Measurements from ENCODE around the gene PUSL1. TPM values are rescaled to one million over a fixed set of nuclear protein-coding genes. Genes with fewer than 3 reads are reported as not detected.

Gene PUSL1
- total and polyA plus RNA-seq, 2 of the 13 experiments (the other 11 are each of a cell fraction or from before 2014, with no cell fraction given) = 8.3 to 22.2 TPM

DNA sequence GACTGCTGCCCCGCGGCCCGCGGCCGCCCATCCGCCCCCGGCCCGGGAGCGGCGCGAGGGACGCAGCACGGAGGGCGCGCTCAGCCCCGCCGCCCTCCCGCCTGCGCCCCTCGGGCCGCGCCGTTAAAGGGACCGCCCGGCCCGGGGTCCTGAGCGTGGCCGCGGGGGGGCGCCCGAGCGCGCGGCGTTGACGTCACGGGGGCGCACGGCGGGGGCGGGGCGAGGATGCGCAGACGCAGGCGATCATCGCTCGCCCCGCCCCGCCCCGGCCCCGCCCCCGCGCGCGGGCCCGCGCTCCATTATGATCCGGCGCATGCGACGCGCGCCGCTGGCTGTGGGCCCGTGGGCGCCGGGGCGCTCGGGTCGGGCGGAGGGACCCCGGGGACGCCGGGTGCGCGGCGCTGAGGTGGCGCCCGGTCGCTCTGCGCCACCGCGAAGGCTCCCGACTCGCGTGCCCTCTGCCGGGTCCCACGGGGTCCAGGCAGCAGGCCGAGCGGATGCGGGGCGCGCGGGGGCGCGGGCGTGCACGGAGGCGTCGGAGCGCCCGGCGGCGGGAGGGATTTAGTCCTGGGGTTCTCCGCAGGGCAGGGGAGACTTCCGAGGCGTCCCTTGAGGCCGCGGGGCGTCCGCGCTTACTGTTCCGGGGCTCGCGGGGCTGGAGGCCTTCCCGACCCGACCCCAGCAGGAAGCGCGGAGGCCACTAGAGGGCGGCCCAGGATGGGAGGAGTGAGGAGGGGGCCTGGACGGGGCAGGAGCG, 41.0 kb downstream of the PUSL1 start, which contains the start of gene DVL1:
Gene DVL1, minus strand, starts transcription at position 163 of the 757 bp plus-strand sequence. CDS start 353 bp downstream, outside the sequence.
- intact Hi-C loops (cut with micrococcal nuclease; ENCODE audit: unreplicated experiment) (no loop called here), in situ Hi-C loops (cut with HindIII; ENCODE audit: extremely low pct_ligation_motif_present, low pct_unique_long_range_greater_than_20kb) (no loop called here)
- no peak for FAIRE-seq
- Histone ChIP-seq H3K27ac (ENCODE audit: extremely low read length, insufficient read depth, low read length) (peak within 1 kb of the TSS; percentile 82), H3K4me2 (ENCODE audit: low read depth, low read length) (peak within 1 kb of the TSS; percentile 91), H3K27me3 (ENCODE audit: control insufficient read depth in 1 of 2, insufficient read depth in 2 of 2, low read length in 2 of 2) (no peaks in the 10 kb centered on the region), H2AFZ (ENCODE audit: low read length) (no peak within 1 kb of the TSS), H3K79me2 (ENCODE audit: insufficient read depth, low read length) (peaks cover 43% of the 10 kb centered on the region), H3K9ac (ENCODE audit: insufficient read depth, low read depth, low read length) (peak within 1 kb of the TSS; percentile 91), H3K4me1 (ENCODE audit: insufficient read depth, low read length) (peaks cover 49% of the 10 kb centered on the region), H3K36me3 (replicated peaks in 1 of 2; ENCODE audit: control insufficient read depth in 1 of 2, insufficient read depth in 2 of 2, low read length in 2 of 2) (no peaks in the 10 kb centered on the region), H4K20me1 (ENCODE audit: insufficient read depth, low read length) (peaks cover 25% of the 10 kb centered on the region; the same call in 1 of the 2 replicates), H3K4me3 (replicated peaks in 1 of 3; ENCODE audit: insufficient read depth in 1 of 3, low read depth in 2 of 3, low read length in 3 of 3) (peak within 1 kb of the TSS; percentile 79 to 90 (median 85)), H3K9me3 (ENCODE audit: low read length) (no peaks in the 10 kb centered on the region)
- CTCF ChIA-PET (ENCODE audit: low intra/inter-chr PET ratio, low total read pairs) = interaction anchor here (2.0 kb wide), 1 partner anchor 23 kb away, joined by 13 read pairs; no protein-coding TSS in a partner anchor
- WGBS (ENCODE audit: low lambda C conversion rate) = 1% methylated on average over 24 of the region's 122 CpGs
- 0 out of 3 replicates have a peak, but pooled peaks have one; percentile 3 for ATAC-seq
- no TSS peak for BruUV-seq (replicated peaks)
- POLR2A ChIA-PET = interaction anchor here (1.6 to 2.7 kb wide), 4 partner anchors 10 to 51 kb away, joined by 8 to 38 read pairs (median 16); partner anchors contain the start of genes AURKAIP1 and MXRA8
- DNase-seq (ENCODE audit: low spot score) = no peak
- TF ChIP-seq YEATS2 (CRISPR knock-in tag; IDR thresholded peaks at IDR 0.05; ENCODE audit: borderline replicate concordance) (no peak), ZNF788 (CRISPR knock-in tag; IDR thresholded peaks at IDR 0.05; ENCODE audit: borderline replicate concordance) (no peak), MYC (CRISPR knock-in tag; IDR thresholded peaks at IDR 0.05; ENCODE audit: borderline replicate concordance) (no peak), AHR (CRISPR knock-in tag; IDR thresholded peaks at IDR 0.05) (no peak), ZNF883 (CRISPR knock-in tag; IDR thresholded peaks at IDR 0.05; ENCODE audit: not compliant biosample characterization) (no peak), HOXA3 (CRISPR knock-in tag; IDR thresholded peaks at IDR 0.05) (peak; percentile 8; the same call in 1 of the 2 replicates), DNMT1 (CRISPR knock-in tag; IDR thresholded peaks at IDR 0.05) (no peak), ZNF737 (CRISPR knock-in tag; IDR thresholded peaks at IDR 0.05; ENCODE audit: borderline replicate concordance) (no peak), SMAD9 (CRISPR knock-in tag; IDR thresholded peaks at IDR 0.05) (no peak), ZBTB7A (CRISPR knock-in tag; IDR thresholded peaks at IDR 0.05) (peak; percentile 90), FOXO1 (CRISPR knock-in tag; IDR thresholded peaks at IDR 0.05) (no peak), SRF (IDR thresholded peaks at IDR 0.05; ENCODE audit: low read depth, low read length) (no peak), AGO1 (IDR thresholded peaks at IDR 0.05; ENCODE audit: low read depth, low read length, poor library complexity, severe bottlenecking) (peak; percentile 65), NR1H2 (CRISPR knock-in tag; IDR thresholded peaks at IDR 0.05; ENCODE audit: borderline replicate concordance, low read depth) (no peak), MYNN (CRISPR knock-in tag; IDR thresholded peaks at IDR 0.05; ENCODE audit: low read depth) (no peak), ZNF331 (CRISPR knock-in tag; IDR thresholded peaks at IDR 0.05) (no peak), SP4 (CRISPR knock-in tag; IDR thresholded peaks at IDR 0.05) (peak; percentile 35; the same call in 1 of the 2 replicates), ZNF354B (CRISPR knock-in tag; IDR thresholded peaks at IDR 0.05) (no peak), SNAPC2 (CRISPR knock-in tag; IDR thresholded peaks at IDR 0.05) (no peak), ZKSCAN8 (CRISPR knock-in tag; IDR thresholded peaks at IDR 0.05; ENCODE audit: borderline replicate concordance) (no peak)
- TF ChIP-seq, protein P1, sequence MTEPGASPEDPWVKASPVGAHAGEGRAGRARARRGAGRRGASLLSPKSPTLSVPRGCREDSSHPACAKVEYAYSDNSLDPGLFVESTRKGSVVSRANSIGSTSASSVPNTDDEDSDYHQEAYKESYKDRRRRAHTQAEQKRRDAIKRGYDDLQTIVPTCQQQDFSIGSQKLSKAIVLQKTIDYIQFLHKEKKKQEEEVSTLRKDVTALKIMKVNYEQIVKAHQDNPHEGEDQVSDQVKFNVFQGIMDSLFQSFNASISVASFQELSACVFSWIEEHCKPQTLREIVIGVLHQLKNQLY (CRISPR knock-in tag; IDR thresholded peaks at IDR 0.05) = no peak
- TF ChIP-seq, protein P2, sequence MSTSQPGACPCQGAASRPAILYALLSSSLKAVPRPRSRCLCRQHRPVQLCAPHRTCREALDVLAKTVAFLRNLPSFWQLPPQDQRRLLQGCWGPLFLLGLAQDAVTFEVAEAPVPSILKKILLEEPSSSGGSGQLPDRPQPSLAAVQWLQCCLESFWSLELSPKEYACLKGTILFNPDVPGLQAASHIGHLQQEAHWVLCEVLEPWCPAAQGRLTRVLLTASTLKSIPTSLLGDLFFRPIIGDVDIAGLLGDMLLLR (CRISPR knock-in tag; IDR thresholded peaks at IDR 0.05) = 0 out of 2 replicates have a peak, but pooled peaks have one; percentile 28
- TF ChIP-seq, protein P3, sequence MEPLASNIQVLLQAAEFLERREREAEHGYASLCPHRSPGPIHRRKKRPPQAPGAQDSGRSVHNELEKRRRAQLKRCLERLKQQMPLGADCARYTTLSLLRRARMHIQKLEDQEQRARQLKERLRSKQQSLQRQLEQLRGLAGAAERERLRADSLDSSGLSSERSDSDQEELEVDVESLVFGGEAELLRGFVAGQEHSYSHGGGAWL (CRISPR knock-in tag; IDR thresholded peaks at IDR 0.05) = no peak

Measured in HepG2 (cell line).